GM21825 (cell line): ENCODE data around the gene FYCO1.
A peak's percentile ranks its signal among the peaks of the same experiment; 100 is the strongest.

Experiments used
- ATAC-seq: cut with Tn5 transposase; IDR thresholded peaks from one replicate; pipeline ENCODE4 v1.9.1; 2021; ENCODE audit warnings: mild to moderate bottlenecking, moderate library complexity; ENCODE audit not compliant: unreplicated experiment

FYCO1 gene

GRCh38 chr3:45921158-45922038, 74.2 kb downstream of the FYCO1 start:
- no peak for ATAC-seq

GRCh38 chr3:45917146-45917898, 78.3 kb downstream of the FYCO1 start:
- ATAC-seq = no peak

DNA sequence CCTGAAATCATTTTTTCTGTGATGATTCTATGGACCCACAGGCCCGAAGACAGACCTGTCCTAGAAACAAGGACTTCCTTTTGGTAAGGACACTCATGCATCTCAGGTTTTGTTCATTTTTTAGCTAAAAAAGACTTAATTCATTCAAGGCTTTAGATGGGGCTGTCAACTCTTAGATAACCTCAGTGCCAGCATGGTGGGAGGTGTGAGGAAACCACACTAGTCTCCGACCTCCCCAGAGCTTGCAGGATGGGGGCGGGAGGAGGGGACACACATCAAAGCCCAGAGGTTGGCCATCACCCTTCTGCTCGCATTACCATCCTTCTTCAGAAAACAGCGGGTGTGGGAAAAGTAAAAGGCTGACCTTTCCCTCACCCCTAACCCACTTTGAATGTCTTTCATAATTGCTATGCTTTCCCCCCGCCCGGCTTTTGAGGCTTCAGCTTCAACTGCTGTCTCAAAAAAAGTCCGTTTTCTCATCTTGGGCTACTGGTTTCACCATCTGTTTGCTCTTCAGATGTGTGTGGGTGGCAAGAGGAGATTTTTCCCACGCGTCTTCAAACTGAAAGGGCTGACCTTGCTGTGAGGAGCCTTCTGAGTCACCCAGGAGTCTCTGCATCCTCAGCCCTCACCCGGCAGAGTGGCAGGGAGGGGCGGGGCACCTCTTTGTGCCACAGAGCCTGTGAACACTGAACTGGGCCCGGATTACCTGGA, 79.9 kb downstream of the FYCO1 start:
- ATAC-seq = peak; percentile 90

- ATAC-seq = no peak
Measured at GRCh38 chr3:45915059-45915439, 80.6 kb downstream of the FYCO1 start.

DNA sequence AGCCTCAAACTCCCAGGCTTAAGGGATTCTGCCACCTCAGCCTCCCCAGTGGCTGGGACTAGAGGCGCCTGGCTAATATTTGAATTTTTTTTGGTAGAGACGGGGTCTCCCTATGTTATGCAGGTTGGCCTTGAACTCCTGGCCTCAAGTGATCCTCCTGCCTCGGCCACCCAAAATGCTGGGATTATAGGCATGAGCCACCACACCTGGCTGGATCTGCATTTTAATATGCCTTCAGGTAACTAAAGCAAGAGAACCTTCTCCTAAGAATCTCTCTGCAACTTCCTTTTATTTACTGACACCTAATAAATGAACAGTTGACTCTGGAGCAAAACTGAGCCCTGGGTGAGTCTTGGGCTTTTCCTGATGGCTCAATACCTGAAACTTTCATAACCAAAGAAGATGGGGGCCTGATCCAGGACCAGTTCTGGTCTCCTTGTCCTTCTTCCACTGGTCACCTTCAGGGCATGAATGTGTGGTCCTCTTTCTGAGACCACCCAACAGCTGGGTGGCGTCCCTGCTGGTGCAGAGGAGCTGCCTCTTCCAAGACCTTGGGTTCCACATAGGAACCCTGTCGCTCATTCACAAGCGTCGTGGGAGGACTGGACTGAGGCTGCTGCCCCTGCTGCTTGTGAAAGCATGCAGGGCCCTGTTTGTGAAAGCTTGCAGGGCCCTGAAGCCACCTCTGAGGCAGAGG, 81.1 kb downstream of the FYCO1 start:
- ATAC-seq = no peak

GRCh38 chr3:45912435-45912834, 83.2 kb downstream of the FYCO1 start:
- no peak for ATAC-seq

GRCh38 chr3:45911511-45912226, 84.0 kb downstream of the FYCO1 start:
- ATAC-seq = no peak

DNA sequence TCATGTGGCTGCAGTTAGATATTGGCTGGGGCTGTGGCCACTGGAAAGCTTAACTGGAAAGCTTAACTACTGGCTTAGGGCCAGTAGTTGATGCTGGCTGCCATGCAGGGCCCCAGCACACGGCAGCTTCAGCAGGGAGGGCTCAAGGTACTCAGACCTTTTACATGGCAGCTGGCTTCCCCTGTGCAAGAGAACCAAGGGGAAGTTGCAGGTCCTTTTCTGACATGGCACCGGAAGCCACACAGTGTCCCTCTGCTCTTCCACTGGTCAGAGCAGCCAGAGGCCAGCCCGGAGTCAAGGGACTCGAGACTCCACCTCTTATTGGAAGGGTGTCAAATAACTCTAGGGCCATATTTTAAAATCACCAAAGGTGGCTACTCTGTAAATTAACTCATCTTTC, 84.7 kb downstream of the FYCO1 start:
- no peak for ATAC-seq

DNA sequence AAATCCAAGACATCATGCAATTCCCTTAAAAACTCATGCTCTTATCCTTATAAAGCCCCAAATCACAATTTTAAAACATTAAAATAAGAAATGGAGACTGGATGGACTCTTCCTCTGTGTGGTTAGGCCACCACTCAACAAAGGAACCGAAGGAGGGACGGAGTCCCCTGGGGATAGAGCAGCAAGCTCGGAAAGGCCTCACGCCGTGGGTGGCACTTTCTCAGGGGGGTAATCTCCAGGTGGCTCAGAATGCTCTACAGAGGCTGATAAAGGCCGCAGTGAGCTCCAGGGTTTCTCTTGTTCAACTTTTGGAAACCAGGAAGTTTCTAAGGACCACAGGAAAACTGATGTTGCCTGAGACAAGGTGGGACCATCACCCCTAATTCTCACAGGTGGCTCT, 86.1 kb downstream of the FYCO1 start:
- no peak for ATAC-seq

DNA sequence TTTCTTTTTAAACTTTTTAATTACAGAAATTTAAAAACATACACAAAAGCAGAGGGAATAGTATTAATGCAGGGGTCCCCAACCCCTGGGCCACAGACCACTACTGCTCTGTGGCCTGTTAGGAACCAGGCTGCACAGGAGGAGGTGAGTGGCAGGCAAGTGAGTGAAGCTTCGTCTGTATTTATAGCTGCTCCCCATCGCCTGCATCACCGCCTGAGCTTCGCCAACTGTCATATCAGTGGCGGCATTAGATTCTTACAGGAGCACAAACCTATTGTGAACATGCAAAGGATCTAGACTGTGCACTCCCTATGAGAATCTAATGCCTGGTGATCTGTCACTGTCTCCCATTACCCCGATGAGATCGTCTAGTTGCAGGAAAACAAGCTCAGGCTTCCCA, 86.9 kb downstream of the FYCO1 start:
- ATAC-seq = no peak

DNA sequence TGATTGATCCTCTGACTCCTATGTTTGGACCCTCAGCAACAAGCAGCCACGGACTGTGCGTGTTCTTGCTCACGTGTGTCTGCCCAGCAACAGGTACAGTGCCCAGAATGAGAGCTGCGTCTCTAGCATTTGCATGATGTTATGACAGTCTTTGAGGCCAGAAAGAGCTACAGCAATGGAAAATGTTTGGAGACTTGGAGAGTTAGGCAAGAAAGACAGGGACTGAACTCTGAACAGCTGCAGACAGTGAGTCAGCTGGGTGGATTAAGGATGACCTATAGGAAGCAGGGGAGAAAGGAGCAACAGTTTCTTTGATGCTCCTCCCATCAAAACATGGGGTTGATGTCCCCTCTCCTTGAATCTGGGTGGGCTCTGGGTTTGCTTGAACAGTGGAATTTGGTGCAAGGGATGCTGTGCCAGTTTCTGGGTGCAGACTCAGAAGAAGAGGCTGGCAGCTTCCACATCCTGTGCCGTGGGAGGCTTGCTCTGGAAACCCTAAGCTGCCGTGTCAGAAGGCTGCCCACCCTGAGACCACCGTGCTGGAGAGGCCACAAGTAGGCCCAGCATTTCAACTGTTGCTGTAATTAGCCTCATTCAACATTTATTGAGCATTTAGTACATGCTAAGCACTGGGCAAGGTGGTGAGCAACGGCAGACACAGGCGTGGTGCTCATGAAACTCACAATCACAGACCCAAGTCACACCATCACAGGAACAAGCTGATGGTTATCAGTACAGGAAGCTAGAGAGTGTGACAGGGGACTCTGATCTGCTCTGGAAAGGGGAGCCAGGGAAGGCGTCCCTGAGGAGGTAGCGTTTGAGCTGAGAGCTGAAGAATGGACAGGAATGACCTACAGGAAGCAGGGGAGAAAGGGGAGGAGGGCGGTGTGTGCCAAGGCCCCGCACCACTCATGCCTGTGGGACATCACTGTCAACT, 87.6 kb downstream of the FYCO1 start:
- ATAC-seq = no peak

DNA sequence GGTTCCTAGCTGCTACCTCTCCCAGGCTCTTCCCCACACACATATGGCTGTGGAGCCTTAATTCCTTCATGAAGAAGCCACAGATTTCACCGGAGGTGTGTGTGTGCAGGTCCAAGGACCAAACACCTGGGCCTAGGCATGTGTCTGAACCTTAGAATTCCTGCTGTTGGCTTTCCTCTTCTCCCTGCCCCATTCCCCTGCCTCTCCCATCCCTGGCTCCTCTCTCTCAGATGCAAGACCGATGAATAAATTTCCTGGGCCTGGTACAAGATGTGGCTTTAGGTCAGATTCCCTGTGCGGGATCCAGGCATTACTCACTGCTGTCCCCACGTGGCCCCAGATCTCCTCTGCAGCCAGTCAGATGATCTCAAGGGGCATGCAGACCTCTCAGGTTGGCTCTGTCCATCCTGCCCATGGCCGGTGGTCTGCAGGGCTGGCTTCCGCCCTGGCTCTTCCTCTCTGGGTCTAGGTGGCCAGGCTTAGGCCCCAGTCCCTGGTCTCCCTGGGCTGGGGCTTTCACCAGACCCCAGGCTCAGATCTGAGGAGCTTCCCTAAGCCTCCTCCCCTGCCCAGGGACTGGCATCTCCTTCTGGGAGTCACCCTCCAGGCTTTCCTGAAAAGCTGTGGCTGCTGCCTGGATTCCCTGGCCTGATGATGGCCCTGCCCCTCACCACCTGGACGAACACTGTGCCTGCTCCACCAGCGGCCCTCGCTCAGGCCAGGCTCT, 88.8 kb downstream of the FYCO1 start:
- no peak for ATAC-seq

DNA sequence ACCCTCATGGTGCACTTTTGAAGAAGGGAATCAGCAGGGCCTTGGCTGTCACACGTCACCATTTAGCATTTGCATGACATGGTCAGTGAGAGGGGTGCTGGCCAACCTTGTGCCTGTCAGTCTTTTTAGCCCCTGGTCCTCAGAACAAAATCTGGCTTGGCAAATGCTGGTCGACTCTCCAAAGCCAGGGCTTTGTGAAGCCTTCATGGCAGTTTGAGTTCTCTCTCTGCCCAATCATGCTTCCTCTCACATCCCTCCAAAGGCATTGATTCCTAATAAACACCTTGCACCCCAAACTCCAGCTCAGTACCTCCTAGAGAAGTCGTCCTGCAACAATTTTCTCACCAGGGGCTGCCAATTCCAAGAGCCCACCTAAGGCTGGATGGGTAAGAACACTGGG, 89.9 kb downstream of the FYCO1 start:
- no peak for ATAC-seq

- no peak for ATAC-seq
Measured at GRCh38 chr3:45904931-45905330, 90.7 kb downstream of the FYCO1 start.

DNA sequence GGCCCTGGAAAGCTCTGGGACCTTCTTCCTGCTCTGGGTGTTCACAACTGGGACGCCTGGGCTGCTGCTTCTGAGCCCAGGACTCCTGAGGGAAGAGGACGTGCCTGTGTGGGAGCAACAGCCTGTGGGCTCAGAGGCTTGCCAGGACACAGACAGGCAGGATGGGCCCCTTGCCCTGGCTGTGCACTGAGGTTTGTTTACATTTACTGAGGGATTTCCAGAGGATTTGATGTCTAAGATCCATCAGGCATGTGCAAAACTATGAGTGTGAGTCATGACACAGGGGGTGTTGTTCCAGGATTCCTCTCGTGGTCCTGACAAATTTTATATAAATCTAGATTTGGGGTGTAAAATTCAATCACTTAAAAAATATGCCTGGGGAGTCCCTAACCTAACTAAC, 98.7 kb downstream of the FYCO1 start:
- ATAC-seq = no peak

DNA sequence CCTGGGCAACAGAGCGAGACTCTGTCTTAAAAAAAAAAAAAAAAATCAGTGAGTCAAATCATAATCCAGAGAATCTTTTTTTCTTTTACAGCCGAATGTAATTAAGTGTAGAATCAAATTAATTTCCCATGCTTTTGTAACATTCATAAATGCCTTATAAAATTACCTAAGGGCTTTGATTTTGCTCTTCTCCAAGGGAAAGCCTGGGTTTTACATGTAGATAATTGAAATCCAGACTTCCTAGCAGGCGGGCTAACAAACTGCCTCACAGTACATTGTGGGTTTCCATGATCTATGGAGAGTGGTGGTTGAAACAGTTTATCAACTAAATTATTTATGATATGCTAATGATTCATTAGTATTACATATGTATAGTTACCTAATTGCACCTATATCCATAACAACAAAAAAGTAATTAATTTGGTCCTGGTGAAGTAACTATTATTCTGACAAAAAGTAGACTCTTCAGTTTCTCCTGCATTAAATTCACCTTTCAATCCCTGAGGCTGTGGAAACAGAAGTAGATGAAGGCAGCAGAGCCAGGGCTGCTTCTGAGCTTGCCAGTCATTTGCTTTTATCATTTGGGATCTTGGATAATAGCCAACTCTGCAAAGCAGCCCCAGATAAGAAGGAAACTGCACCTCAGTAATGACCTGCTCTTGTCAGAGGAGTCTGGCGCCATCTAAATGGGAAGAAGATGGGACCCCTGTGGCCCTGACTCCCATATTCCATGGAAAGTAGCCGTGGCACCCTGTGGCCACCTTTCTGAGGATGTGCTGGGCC, 99.7 kb downstream of the FYCO1 start:
- no peak for ATAC-seq

DNA sequence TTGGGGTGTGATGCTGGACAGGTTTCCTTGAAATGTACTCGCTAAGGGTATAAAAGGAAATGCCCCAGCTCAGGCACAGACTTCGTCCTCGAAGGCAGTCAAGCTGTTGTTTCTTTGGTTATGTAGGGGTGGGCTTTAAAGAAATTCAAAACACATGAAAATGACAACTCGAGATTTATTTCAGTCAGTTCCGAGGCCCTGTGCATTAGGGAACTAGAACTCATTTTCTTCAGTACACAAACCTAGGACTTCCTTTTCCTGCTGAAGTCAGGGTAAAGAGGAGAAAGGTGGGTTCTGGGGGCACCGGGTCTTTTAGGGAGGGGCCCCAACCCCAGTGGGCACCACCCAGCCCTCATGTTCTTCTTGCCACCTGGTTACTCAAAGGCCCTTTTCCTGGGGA, 101.6 kb downstream of the FYCO1 start:
- no peak for ATAC-seq

DNA sequence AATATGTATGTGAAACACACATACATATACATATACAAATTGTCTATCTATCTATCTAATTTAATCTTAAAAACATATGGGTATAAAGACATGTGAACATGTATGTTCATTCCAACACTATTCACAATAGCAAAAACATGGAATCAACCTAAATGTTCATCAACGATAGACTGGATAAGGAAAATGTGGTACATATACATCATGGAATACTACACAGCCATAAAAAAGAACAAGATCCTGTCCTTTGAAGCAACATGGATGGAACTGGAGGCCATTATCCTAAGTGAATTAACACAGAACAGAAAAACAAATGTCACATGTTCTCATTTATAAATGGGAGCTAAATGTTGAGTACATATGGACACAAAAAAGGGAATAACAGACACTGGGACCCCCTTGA, 103.5 kb downstream of the FYCO1 start:
- ATAC-seq = no peak
